DOHH2 (cell line): ENCODE measurements around the gene CD244.

Source experiments
- EZH2phosphoT487 ChIP-seq: fragments of 200-600 bp; sonication (generic); IDR thresholded peaks from 2 replicates; pipeline ENCODE4 v1.6.1; 2017; ENCODE audit warnings: borderline replicate concordance, mild to moderate bottlenecking, antibody characterized with exemption, low read length, moderate library complexity, mixed read lengths
- TF ChIP-seq, protein P1 (sequence below): fragments of 200-600 bp; sonication (generic); IDR thresholded peaks from one replicate; pipeline ENCODE4 v1.5.1; 2014; ENCODE audit warnings: antibody characterized with exemption, mild to moderate bottlenecking, low read depth, low read length; ENCODE audit not compliant: poor library complexity, severe bottlenecking

DNA sequence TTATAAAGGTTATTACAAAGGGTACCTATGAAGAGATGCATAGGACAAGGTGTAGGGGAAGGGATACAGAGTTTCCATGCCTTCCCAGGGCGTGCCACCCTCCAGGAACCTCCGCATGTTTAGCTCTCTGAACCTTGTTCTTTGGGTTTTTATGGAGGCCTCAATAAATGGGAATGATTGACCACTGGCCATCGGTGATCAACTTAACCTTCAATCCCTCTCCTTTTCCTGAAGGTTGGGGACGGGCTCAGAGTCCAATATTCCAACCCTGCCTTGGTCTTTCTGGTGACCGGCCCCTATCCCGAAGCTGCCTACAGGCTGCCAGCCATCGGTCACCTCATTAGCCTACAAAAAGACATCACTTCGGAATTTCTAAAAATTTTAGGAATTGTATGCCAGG lies 11.7 kb downstream of the CD244 start:
- TF ChIP-seq, protein P1, sequence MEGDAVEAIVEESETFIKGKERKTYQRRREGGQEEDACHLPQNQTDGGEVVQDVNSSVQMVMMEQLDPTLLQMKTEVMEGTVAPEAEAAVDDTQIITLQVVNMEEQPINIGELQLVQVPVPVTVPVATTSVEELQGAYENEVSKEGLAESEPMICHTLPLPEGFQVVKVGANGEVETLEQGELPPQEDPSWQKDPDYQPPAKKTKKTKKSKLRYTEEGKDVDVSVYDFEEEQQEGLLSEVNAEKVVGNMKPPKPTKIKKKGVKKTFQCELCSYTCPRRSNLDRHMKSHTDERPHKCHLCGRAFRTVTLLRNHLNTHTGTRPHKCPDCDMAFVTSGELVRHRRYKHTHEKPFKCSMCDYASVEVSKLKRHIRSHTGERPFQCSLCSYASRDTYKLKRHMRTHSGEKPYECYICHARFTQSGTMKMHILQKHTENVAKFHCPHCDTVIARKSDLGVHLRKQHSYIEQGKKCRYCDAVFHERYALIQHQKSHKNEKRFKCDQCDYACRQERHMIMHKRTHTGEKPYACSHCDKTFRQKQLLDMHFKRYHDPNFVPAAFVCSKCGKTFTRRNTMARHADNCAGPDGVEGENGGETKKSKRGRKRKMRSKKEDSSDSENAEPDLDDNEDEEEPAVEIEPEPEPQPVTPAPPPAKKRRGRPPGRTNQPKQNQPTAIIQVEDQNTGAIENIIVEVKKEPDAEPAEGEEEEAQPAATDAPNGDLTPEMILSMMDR: no peak
- TF ChIP-seq EZH2phosphoT487: no peak
